ENCODE results near the gene NTMT1. TPM values are rescaled to one million over a fixed set of nuclear protein-coding genes. Genes with fewer than 3 reads are reported as not detected.

Gene NTMT1
- total RNA-seq, 2 experiments from 2014 or later, result 50.7 to 52.5 TPM

DNA sequence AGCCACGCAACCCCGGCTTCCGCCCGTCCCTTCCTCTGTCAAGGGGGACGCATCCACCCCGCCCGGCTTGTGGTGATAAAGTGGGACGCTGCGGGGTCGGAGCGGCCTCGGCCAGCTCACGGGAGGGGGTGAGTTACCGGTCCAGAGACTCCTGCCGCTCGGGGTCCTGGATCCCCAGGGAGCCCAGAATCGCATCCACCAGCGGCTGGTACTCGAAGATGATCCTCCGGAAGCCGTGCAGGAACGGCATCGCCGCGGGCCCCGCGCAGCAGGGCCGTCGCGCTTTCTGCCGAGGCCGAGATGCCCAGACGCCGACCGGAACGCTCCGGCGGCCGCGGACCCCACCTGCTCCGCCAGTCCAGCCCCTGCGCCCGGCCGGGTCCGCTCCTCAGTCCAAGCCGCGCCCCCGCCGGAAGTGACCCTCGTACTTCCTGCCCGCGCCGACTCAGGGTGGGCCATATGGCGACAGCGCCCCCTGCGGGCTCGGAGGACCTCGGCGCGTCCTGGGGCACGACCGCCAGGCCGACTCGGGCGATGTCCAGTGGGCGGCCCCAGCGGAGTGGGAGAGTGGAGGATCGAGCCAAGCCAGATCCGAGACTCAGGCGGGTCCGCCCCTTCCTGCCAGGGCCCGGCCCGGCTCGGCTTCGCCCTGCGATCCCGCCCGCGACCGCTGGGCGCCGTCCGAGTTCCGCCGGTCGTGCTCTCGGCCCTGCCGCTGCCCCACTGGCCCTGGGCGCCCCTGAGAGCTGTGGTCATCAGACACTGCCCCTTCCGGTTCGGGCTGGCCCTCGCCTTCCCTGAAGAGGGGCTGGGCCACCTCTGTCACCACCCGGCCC is 16.0 kb downstream of the NTMT1 start, which contains the start of gene ASB6:
TSS of gene ASB6 (minus strand) at position 402 of the 836 bp plus-strand sequence. CDS start at position 250, 152 bp downstream.
- no peaks in the 10 kb centered on the region for H3K27me3 Mint-ChIP-seq
- peaks cover 27% of the 10 kb centered on the region for H3K36me3 Mint-ChIP-seq (ENCODE audit: low read depth)
- TF ChIP-seq, protein P1, sequence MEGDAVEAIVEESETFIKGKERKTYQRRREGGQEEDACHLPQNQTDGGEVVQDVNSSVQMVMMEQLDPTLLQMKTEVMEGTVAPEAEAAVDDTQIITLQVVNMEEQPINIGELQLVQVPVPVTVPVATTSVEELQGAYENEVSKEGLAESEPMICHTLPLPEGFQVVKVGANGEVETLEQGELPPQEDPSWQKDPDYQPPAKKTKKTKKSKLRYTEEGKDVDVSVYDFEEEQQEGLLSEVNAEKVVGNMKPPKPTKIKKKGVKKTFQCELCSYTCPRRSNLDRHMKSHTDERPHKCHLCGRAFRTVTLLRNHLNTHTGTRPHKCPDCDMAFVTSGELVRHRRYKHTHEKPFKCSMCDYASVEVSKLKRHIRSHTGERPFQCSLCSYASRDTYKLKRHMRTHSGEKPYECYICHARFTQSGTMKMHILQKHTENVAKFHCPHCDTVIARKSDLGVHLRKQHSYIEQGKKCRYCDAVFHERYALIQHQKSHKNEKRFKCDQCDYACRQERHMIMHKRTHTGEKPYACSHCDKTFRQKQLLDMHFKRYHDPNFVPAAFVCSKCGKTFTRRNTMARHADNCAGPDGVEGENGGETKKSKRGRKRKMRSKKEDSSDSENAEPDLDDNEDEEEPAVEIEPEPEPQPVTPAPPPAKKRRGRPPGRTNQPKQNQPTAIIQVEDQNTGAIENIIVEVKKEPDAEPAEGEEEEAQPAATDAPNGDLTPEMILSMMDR (IDR thresholded peaks at IDR 0.05), result peak; percentile 100
- Histone ChIP-seq H3K4me1 (ENCODE audit: insufficient read depth, low read length) (peaks cover 35% of the 10 kb centered on the region), H3K27me3 (ENCODE audit: control insufficient read depth in 1 of 2, insufficient read depth in 2 of 2, low read length in 2 of 2) (no peaks in the 10 kb centered on the region), H3K27ac (ENCODE audit: low read depth in 1 of 2, low read length in 2 of 2) (peak within 1 kb of the TSS; percentile 66 to 74), H3K9me3 (ENCODE audit: control insufficient read depth in 1 of 2, insufficient read depth in 1 of 2, low read length in 2 of 2) (peaks cover 0 to 3% of the 10 kb centered on the region in 2 experiments), H3K36me3 (ENCODE audit: insufficient read depth, low read length) (peaks cover 29% of the 10 kb centered on the region), H3K4me3 (ENCODE audit: low read length) (peak within 1 kb of the TSS; percentile 98)
- peak; percentile 71 for ATAC-seq (ENCODE audit: poor library complexity)
- no peaks in the 10 kb centered on the region for H3K9me3 Mint-ChIP-seq
- peak; percentile 78 to 94 (median 89) for DNase-seq
- peak within 1 kb of the TSS; percentile 85 for H3K27ac Mint-ChIP-seq
- CTCF ChIA-PET, result interaction anchor here (0.7 to 1.9 kb wide), 2 partner anchors 17 to 499 kb away, joined by 3 to 15 read pairs; partner anchors contain the start of gene NTMT1
- peak within 1 kb of the TSS; percentile 87 for H3K4me3 Mint-ChIP-seq
- intact Hi-C loops (cut with DNase I, micrococcal nuclease), result loop anchor here (1.0 to 10.0 kb wide), 5 partner anchors 16 to 1707 kb away; partner anchors contain the start of genes NTMT1 (in 2 of the 2), DPM2 (in 1 of the 2), PIP5KL1 (in 1 of the 2) and TOR1B (in 1 of the 2)
- H3K4me1 Mint-ChIP-seq (ENCODE audit: low read depth), result peaks cover 11% of the 10 kb centered on the region
- POLR2A ChIA-PET, result interaction anchor here (6.5 kb wide), 1 partner anchor 16 kb away, joined by 40 read pairs; the partner anchor contains the start of gene NTMT1

DNA sequence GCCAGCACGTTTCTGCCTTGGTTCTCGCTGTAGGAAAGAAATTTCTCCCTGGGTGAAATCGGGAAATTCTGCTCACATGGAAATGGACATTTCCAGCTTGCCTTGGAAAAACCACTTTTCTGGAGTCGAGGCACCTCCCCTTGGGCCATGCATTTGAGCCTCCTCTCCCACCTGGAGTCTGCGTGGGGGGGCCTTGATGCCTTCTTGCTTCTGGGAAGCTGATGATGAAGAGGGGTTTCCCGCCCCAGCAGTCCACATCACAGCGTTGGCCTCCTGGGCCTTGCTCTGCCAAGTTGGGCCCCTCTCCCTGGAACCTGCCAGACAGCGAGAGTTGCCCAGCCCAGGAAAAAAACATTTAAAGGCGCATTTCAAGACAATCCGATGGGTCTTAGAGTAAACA is 17.7 kb downstream of the NTMT1 start:
- peaks cover 8% of the 10 kb centered on the region for H3K4me1 Mint-ChIP-seq (ENCODE audit: low read depth)
- Histone ChIP-seq H3K36me3 (ENCODE audit: insufficient read depth, low read length) (peaks cover 12% of the 10 kb centered on the region), H3K4me1 (ENCODE audit: insufficient read depth, low read length) (peaks cover 35% of the 10 kb centered on the region), H3K27me3 (ENCODE audit: control insufficient read depth in 1 of 2, insufficient read depth in 2 of 2, low read length in 2 of 2) (no peaks in the 10 kb centered on the region), H3K9me3 (ENCODE audit: control insufficient read depth in 1 of 2, insufficient read depth in 1 of 2, low read length in 2 of 2) (peaks cover 0 to 3% of the 10 kb centered on the region in 2 experiments), H3K27ac (ENCODE audit: low read depth in 1 of 2, low read length in 2 of 2) (no peak overlapping the region), H3K4me3 (ENCODE audit: low read length) (no peak overlapping the region)
- H3K27me3 Mint-ChIP-seq, result no peaks in the 10 kb centered on the region
- intact Hi-C loops (cut with DNase I, micrococcal nuclease), result loop anchor here in 1 of 2 experiments (5.0 to 10.0 kb wide), 3 partner anchors 94 to 1709 kb away; partner anchors contain the start of genes DPM2, PIP5KL1 and TOR1B
- TF ChIP-seq, protein P1 (IDR thresholded peaks at IDR 0.05), result no peak
- no peaks in the 10 kb centered on the region for H3K9me3 Mint-ChIP-seq
- peak overlapping the region; percentile 75 for H3K27ac Mint-ChIP-seq
- ChIA-PET POLR2A (interaction anchor here (1.3 kb wide), 1 partner anchor 18 kb away, joined by 4 read pairs; the partner anchor contains the start of gene NTMT1), CTCF (no interaction called here)
- H3K36me3 Mint-ChIP-seq (ENCODE audit: low read depth), result peaks cover 10% of the 10 kb centered on the region
- peak overlapping the region; percentile 71 for H3K4me3 Mint-ChIP-seq
- ATAC-seq (ENCODE audit: poor library complexity) (no peak), DNase-seq (no peak)

DNA sequence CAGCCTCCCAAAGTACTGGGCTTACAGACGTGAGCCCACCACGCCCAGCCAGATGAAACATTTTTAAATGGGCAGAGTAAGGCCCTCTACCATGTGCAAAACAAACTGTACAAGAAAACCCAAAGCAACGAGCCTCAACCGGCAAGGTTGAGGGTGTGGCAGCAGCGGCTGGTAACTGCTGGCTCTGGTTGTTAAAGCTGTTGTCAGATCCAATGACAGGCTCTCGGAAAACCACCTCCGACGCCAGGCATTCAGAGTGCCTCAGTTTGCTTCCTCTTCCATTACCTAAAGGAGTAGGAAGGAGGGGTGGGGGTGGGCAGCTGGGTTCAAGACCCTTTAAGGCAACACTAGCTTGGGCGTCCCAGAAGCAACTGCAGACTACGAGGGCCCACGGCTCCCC is 18.4 kb downstream of the NTMT1 start:
- peaks cover 28% of the 10 kb centered on the region for H3K4me1 ChIP-seq (ENCODE audit: insufficient read depth, low read length)
- H3K27ac Mint-ChIP-seq, result no peak overlapping the region
- POLR2A ChIA-PET, result no interaction called here
- peaks cover 0 to 3% of the 10 kb centered on the region in 2 experiments for H3K9me3 ChIP-seq (ENCODE audit: control insufficient read depth in 1 of 2, insufficient read depth in 1 of 2, low read length in 2 of 2)
- H3K36me3 ChIP-seq (ENCODE audit: insufficient read depth, low read length), result peaks cover 6% of the 10 kb centered on the region
- H3K9me3 Mint-ChIP-seq, result no peaks in the 10 kb centered on the region
- H3K4me3 ChIP-seq (ENCODE audit: low read length), result no peak overlapping the region
- no peaks in the 10 kb centered on the region for H3K27me3 ChIP-seq (ENCODE audit: control insufficient read depth in 1 of 2, insufficient read depth in 2 of 2, low read length in 2 of 2)
- no peak for ATAC-seq (ENCODE audit: poor library complexity)
- CTCF ChIA-PET, result interaction anchor here (0.6 kb wide), 1 partner anchor 317 kb away, joined by 4 read pairs; no protein-coding TSS in a partner anchor
- H3K4me1 Mint-ChIP-seq (ENCODE audit: low read depth), result peaks cover 8% of the 10 kb centered on the region
- H3K27me3 Mint-ChIP-seq, result no peaks in the 10 kb centered on the region
- peaks cover 9% of the 10 kb centered on the region for H3K36me3 Mint-ChIP-seq (ENCODE audit: low read depth)
- H3K27ac ChIP-seq (ENCODE audit: low read depth in 1 of 2, low read length in 2 of 2), result no peak overlapping the region
- DNase-seq, result no peak
- TF ChIP-seq, protein P1 (IDR thresholded peaks at IDR 0.05), result no peak
- intact Hi-C loops (cut with DNase I, micrococcal nuclease), result loop anchor here in 1 of 2 experiments (5.0 to 10.0 kb wide), 3 partner anchors 93 to 1710 kb away; partner anchors contain the start of genes DPM2, PIP5KL1 and TOR1B
- no peak overlapping the region for H3K4me3 Mint-ChIP-seq

Measured in CD4-positive, alpha-beta T cell (primary cell).